Activated CD8-positive, alpha-beta memory T cell treated with anti-CD3 and anti-CD28 coated beads for 1 hour (primary cell): Measurements from ENCODE around the gene RIPK4.

Experiments used
- DNase-seq, 2 donors: peaks; one replicate each; pipeline ENCODE4 v3.0.0-alpha.2; 2020; ENCODE audit warnings: low read depth in 1 of 2; ENCODE audit errors: extremely low read depth in 1 of 2

The RIPK4 gene

GRCh38 chr21:41770901-41771624 lies 4.2 kb upstream of the RIPK4 start:
- no peak for DNase-seq

GRCh38 chr21:41769933-41770332 lies 3.1 kb upstream of the RIPK4 start:
- DNase-seq, result no peak

DNA sequence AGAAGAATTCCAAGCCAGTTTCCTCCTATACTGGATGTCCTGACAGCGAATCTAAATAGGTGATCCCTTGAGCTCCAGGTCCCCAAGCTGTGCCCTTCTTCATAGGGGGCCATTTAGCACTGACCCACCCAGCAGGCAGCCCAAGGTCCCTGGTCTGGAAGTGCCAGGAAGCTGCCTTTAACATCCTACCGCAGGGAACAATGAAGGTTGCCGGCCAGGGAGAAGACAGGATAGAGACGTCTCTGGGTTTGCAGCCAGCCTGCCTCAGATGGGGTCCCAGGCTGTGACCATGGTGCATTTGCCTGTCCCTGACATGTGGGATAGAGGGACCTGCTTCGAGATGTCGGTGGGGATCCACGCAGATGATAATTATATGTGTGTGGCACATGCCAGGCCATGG lies 2.7 kb upstream of the RIPK4 start:
- no peak for DNase-seq

- DNase-seq, result no peak
Observed at GRCh38 chr21:41769111-41769510, 2.3 kb upstream of the RIPK4 start.

- DNase-seq, result no peak
Observed at GRCh38 chr21:41768437-41769042, 1.7 kb upstream of the RIPK4 start.

DNA sequence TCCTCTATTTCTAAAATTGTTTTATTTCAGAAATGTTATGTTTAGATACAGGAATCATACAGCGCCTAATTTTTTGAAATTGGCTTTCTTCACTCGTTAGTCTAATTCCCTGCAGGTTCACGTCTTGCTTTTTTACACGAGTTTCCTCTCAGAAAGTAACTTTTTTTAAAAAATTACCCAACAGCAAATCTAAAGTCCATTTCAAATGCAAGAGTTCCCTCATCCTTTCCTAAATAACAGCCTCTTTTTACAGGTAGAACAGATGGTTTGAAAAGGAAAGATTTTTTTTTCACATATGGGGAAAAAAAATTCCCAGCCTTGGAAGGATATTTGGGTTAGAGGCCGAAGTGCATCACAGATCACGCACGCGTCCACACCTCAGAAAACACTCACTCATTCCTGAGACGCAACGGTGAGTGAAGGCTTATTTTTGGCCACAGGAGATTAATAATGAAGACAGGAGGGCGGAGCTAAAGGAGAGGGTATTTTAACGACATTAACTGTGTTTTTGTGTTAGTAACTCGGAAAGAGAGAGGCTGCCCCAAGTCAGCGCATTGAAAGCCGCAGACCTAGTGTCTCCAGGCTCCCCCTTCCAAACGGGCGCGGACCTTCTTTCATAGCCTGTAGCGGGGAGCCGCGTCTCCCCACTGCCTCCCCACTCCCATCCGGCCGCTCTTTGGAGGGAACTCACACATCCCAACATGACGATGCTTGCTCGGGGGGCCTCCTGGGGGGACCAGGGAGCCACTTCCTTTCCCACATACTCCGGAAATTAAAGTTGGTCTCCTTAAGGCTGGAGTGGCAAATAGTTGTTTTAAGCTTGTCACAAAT lies 969 bp upstream of the RIPK4 start:
- no peak for DNase-seq

DNA sequence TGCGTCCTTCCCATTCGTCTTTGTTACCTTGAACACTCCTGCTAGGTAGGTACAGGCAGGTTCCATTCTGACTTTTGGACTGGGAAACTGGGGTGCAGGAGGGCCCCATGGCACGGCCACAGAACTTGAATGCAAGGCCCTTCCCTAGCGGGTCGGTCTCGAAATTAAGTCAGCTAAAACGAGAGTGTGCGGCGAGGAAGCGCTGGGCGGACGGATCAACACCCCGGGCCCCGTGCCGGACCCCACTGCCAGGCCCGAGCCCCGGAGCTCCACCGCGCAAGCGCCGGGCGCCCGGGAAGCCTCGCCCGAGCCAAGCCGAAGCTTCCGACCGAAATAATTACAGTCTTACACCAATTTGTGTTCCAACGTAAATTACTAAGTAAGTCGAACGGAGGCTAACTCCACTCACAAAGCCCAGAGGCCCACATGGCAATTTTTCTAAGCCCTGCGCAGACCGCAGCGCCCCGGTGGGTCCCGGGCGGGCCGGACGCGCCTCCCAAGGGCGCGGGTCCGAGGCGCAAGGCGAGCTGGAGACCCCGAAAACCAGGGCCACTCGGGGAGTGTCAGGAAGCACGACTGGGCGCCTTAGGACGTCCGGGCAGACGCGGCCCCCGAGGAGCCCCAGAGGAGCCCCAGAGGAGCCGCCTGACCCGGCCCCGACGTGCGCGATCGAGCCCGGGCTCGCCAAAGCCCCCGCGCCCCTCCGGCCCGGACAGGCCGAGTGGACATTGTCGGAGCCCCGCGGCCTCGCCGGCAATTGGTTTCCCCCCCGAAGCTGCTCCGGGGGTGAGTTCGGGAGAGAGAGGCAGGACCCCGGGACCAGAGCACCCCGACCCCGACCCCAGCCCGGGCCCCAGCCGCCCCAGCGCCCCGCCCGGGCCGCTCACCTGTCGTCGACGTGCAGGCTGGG lies 624 bp downstream of the RIPK4 start:
- no peak for DNase-seq

DNA sequence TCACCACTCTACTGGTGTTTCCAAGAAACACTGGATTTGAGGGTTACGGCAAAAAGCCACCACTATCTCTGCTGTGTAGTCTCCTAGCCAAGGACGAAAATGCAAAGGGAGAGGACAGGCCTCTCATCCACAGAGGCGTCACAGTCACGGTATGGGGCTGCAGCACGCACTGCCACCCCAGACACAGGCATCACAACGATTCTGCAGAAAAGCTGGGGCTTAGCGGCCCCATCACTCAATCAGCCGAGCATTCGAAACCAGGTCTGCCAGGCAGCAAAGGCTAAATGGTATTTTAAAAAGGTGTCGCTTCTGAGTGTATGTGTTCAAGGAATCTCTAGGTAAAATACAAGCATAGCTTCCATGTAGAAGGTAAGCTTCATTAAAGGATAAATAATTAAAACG lies 1.4 kb downstream of the RIPK4 start:
- DNase-seq, result no peak

GRCh38 chr21:41764558-41765419 lies 2.1 kb downstream of the RIPK4 start:
- DNase-seq, result no peak

DNA sequence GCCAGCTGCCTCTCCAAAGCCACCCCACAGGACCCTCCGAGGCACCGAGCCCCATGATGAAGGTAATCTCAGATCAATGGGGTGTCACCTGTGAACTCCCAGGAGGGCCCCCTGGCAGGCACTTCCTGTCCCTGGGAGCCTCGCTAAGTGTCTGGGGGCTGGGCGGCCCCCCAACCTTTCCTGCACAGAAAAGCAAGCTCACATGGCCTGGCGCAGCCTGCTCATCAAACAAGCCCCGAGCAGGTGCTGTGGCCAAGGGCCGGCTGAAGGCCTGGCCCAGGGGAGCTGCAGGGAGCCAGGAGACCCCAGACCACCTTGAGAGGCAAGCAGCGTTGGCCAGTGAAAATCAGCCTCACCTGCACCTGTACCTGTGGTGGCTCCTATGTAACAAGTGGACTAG lies 2.9 kb downstream of the RIPK4 start:
- DNase-seq, result no peak

DNA sequence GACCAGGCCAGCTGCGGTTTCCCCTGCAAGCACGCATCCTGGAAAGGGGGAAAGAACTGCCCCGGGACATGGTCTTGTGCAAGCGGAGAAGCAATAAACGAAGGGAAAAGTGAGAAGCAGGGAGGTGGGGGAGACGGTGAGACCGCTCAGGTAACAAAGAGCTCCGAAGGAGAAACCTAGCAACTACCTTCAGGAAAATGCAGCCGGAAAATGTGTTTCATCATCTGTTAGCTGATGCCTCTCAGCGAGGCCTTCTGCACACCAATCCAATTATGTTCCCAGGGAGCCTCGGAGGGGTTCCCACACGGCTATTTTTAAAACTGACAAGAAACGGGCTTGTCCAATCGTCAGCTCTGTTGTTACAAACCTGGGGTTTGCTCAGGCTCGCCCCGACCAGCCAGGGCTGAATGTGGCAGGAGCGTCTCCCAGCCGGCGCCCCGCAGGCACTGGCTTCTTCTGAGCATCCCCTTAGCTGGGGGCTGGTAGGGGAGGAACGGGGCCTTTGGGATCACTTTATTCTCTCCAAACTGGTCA lies 3.4 kb downstream of the RIPK4 start:
- DNase-seq, result no peak

GRCh38 chr21:41762753-41763152 lies 4.1 kb downstream of the RIPK4 start:
- DNase-seq, result no peak

DNA sequence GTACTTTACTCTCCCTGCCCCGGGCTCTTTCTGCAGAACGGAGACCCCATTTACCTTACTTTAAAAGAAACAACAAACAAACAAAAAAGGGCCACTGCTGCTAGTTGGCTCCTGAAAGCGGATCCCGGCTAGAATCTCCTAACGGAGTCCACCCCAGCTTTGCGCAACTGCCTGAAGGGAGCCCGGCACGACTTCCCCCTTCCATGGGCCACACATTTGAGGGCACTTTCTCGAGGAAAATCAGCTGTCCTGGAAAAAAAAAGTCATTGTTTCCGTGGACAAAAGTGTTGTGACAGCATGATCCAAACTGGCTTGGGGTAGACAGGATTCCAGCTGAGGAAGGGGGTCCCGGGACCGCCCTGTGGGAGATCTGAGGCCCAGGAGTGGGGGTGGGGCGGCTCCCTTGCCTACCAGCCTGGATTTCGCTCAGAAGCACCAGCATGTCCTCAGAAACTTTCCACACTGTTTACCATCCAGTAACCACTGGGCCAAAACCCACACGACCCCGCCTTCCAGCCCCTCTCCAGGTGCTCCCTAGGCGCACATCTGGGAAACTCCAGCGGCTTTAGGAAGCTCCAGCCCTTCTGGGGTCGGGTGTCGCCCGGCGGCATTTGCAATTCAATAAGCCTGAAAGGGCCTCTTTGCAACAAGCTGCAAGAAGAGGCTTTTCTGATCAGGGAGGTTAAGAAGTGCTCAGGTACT lies 4.8 kb downstream of the RIPK4 start:
- no peak for DNase-seq

- DNase-seq, result no peak
Observed at GRCh38 chr21:41761211-41761933, 5.5 kb downstream of the RIPK4 start.

DNA sequence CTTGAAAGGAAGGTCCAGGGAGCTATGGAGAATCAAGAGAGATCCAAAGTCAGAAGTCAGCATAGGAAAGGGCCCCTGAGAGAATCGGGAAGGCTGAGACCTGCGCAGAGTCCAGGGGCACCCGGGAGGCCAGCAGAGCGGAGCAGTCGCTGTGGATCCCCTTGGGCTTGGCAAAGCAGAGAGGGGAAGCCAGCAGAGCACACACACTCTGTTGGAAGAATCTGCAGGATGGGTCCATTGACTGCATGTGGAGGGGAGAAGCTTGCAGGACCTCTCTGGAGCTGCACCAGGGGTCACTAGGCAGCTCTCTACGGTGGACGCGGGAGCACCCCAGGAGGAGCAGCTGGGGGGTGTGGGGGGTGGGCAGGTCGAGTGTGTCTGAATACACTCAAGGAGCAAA lies 6.4 kb downstream of the RIPK4 start:
- no peak for DNase-seq

DNA sequence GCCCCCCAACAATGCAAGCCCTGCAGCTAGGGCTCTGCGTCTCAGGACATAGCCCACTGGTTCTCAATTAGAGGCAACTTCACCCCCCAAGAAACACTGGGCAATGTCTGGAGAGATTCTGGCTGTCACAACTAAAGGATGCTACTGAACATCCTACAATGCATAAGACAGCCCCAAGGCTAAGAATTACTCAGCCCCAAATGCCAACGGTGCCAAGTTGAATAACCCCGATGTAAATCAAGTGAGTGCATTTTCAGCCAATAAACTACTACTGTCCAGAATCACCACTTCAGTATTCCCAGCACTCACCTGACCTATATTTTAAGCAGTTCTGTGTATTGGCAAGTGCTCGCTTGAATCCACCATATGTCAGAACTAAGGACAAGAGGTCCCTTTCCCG lies 6.9 kb downstream of the RIPK4 start:
- DNase-seq, result no peak

DNA sequence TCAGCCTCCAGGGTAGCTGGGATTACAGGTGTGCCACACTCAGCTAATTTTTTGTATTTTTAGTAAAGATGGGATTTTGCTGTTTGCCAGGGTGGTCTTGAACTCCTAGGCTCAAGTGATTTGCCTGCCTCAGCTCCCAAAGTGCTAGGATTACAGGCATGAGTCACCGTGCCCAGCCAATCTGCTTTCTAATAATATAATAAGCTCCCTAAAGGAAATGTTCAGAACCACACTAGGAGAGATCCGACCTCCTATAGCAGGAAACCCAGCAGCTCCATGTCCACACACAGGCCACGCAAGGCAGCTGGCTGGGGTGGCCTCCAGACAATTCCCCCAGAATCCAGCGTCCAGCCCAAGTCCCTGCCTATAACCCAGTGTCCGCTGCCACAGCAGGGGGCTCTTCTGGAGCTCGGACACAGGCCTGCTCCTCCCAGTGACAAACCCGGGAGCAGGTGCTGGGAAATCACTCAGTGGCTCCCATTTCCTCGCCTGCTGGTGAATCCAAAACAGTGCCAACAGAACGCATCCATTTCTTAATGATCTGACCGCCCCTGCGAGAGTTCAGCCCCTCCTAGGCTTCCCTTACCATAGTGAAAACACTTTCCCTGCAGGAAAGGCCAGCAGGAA lies 7.5 kb downstream of the RIPK4 start:
- DNase-seq, result no peak

DNA sequence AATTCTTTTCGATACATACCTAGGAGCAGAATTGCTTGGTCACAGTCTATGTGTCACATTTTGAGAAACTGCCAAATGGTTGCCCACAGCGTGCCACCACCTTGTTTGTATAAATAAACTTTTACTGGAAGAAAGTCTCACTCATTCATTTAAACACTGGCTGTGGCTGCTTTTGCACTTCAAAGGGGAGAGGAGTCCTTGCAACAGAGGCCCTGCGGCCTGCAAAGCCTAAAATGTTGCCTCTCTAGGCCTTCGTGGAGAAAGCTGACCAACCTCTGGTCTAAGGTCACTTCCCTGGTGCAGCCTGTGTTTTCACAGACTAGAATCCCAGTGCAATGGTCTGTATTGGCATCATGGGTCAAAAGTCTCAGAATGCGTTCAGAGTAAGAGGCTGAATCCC lies 8.3 kb downstream of the RIPK4 start:
- DNase-seq, result no peak
